Central memory CD8-positive, alpha-beta T cell (primary cell): ENCODE results near the gene NCR2.
A peak's percentile ranks its signal among the peaks of the same experiment; 100 is the strongest.

ENCODE experiments used
- ATAC-seq: fragments of 150-1000 bp; cut with Tn5 transposase; replicated peaks from 2 replicates; pipeline ENCODE4 v1.10.0; 2022; ENCODE audit warnings: mild to moderate bottlenecking, moderate FRiP score, moderate number of reproducible peaks; ENCODE audit not compliant: poor library complexity, severe bottlenecking; ENCODE audit errors: extremely low read depth
- DNase-seq, 2 donors: peaks; one replicate each; pipeline ENCODE4 v3.0.0; 2021; ENCODE audit warnings: low spot score in 2 of 2
- H3K27ac Mint-ChIP-seq: one replicate; pipeline ENCODE4 v1.8.0; 2022; ENCODE audit warnings: low read depth, mild to moderate bottlenecking, moderate library complexity, mixed read lengths
- H3K27me3 Mint-ChIP-seq: one replicate; pipeline ENCODE4 v1.8.0; 2022; ENCODE audit warnings: mixed read lengths
- H3K36me3 Mint-ChIP-seq: one replicate; pipeline ENCODE4 v1.8.0; 2022; ENCODE audit warnings: mild to moderate bottlenecking, moderate library complexity, mixed read lengths; ENCODE audit not compliant: insufficient read depth
- H3K4me1 Mint-ChIP-seq: one replicate; pipeline ENCODE4 v1.8.0; 2022; ENCODE audit warnings: mixed read lengths
- H3K4me3 Mint-ChIP-seq: one replicate; pipeline ENCODE4 v1.8.0; 2022; ENCODE audit warnings: mild to moderate bottlenecking, moderate library complexity, mixed read lengths
- H3K9me3 Mint-ChIP-seq: one replicate; pipeline ENCODE4 v1.8.0; 2022; ENCODE audit warnings: mixed read lengths

Gene NCR2

GRCh38 chr6:41334482-41335040 lies 847 bp upstream of the NCR2 start:
- DNase-seq = no peak
- Mint-ChIP-seq H3K4me3 (peak overlapping the region; percentile 61), H3K9me3 (no peaks in the 10 kb centered on the region), H3K36me3 (peaks cover 21% of the 10 kb centered on the region), H3K4me1 (peaks cover 63% of the 10 kb centered on the region), H3K27me3 (no peaks in the 10 kb centered on the region), H3K27ac (peak overlapping the region; percentile 96)
- no peak for ATAC-seq

GRCh38 chr6:41335943-41336342 lies 535 bp downstream of the NCR2 start:
- H3K36me3 Mint-ChIP-seq = peaks cover 21% of the 10 kb centered on the region
- peak overlapping the region; percentile 96 for H3K27ac Mint-ChIP-seq
- no peak overlapping the region for H3K4me3 Mint-ChIP-seq
- DNase-seq (no peak), ATAC-seq (no peak)
- no peaks in the 10 kb centered on the region for H3K9me3 Mint-ChIP-seq
- no peaks in the 10 kb centered on the region for H3K27me3 Mint-ChIP-seq
- peaks cover 59% of the 10 kb centered on the region for H3K4me1 Mint-ChIP-seq

- Mint-ChIP-seq H3K4me3 (no peak overlapping the region), H3K27me3 (no peaks in the 10 kb centered on the region), H3K9me3 (no peaks in the 10 kb centered on the region), H3K36me3 (peaks cover 21% of the 10 kb centered on the region), H3K4me1 (peaks cover 54% of the 10 kb centered on the region), H3K27ac (peak overlapping the region; percentile 96)
- no peak for DNase-seq
- ATAC-seq = no peak
Observed at GRCh38 chr6:41336824-41337223, 1.4 kb downstream of the NCR2 start.

- no peak for ATAC-seq
- Mint-ChIP-seq H3K27ac (no peak overlapping the region), H3K9me3 (no peaks in the 10 kb centered on the region), H3K4me3 (no peak overlapping the region), H3K27me3 (no peaks in the 10 kb centered on the region), H3K4me1 (peaks cover 49% of the 10 kb centered on the region), H3K36me3 (peaks cover 15% of the 10 kb centered on the region)
- no peak for DNase-seq
Observed at GRCh38 chr6:41337709-41338108, 2.3 kb downstream of the NCR2 start.

GRCh38 chr6:41338659-41339058 lies 3.3 kb downstream of the NCR2 start:
- Mint-ChIP-seq H3K9me3 (no peaks in the 10 kb centered on the region), H3K4me3 (no peak overlapping the region), H3K36me3 (peaks cover 13% of the 10 kb centered on the region), H3K4me1 (peaks cover 45% of the 10 kb centered on the region), H3K27me3 (no peaks in the 10 kb centered on the region), H3K27ac (no peak overlapping the region)
- DNase-seq (no peak), ATAC-seq (no peak)

- H3K4me3 Mint-ChIP-seq = no peak overlapping the region
- H3K4me1 Mint-ChIP-seq = peaks cover 42% of the 10 kb centered on the region
- no peaks in the 10 kb centered on the region for H3K9me3 Mint-ChIP-seq
- H3K36me3 Mint-ChIP-seq = peaks cover 4% of the 10 kb centered on the region
- no peak for DNase-seq
- no peak for ATAC-seq
- H3K27ac Mint-ChIP-seq = peak overlapping the region; percentile 41
- no peaks in the 10 kb centered on the region for H3K27me3 Mint-ChIP-seq
Observed at GRCh38 chr6:41341580-41341979, 6.2 kb downstream of the NCR2 start.

- H3K9me3 Mint-ChIP-seq = no peaks in the 10 kb centered on the region
- peaks cover 7% of the 10 kb centered on the region for H3K36me3 Mint-ChIP-seq
- H3K27ac Mint-ChIP-seq = peak overlapping the region; percentile 41
- ATAC-seq = no peak
- peaks cover 45% of the 10 kb centered on the region for H3K4me1 Mint-ChIP-seq
- no peak for DNase-seq
- no peaks in the 10 kb centered on the region for H3K27me3 Mint-ChIP-seq
- H3K4me3 Mint-ChIP-seq = no peak overlapping the region
Observed at GRCh38 chr6:41342241-41342640, 6.8 kb downstream of the NCR2 start.

- Mint-ChIP-seq H3K9me3 (no peaks in the 10 kb centered on the region), H3K36me3 (peaks cover 7% of the 10 kb centered on the region), H3K27ac (peak overlapping the region; percentile 95)
Observed at GRCh38 chr6:41343641-41344187, 8.3 kb downstream of the NCR2 start.

GRCh38 chr6:41344876-41345275 lies 9.5 kb downstream of the NCR2 start:
- no peaks in the 10 kb centered on the region for H3K9me3 Mint-ChIP-seq
- ATAC-seq (peak; percentile 100), DNase-seq (peak in 1 of 2 donors; percentile 45)
- peak overlapping the region; percentile 56 for H3K4me3 Mint-ChIP-seq
- peak overlapping the region; percentile 95 for H3K27ac Mint-ChIP-seq
- peaks cover 50% of the 10 kb centered on the region for H3K4me1 Mint-ChIP-seq
- H3K36me3 Mint-ChIP-seq = peaks cover 5% of the 10 kb centered on the region
- H3K27me3 Mint-ChIP-seq = peaks cover 8% of the 10 kb centered on the region

More at GRCh38 chr6:41343641-41344187, 8.3 kb downstream of the NCR2 start:
- Mint-ChIP-seq H3K4me3 (no peak overlapping the region), H3K27me3 (no peaks in the 10 kb centered on the region), H3K4me1 (peaks cover 50% of the 10 kb centered on the region)
- ATAC-seq = no peak
- DNase-seq = no peak

- Mint-ChIP-seq H3K4me1 (peaks cover 50% of the 10 kb centered on the region), H3K27ac (peak overlapping the region; percentile 95), H3K27me3 (peaks cover 19% of the 10 kb centered on the region), H3K4me3 (peak overlapping the region; percentile 56), H3K9me3 (no peaks in the 10 kb centered on the region), H3K36me3 (peaks cover 5% of the 10 kb centered on the region)
- DNase-seq = no peak
- ATAC-seq = no peak
Observed at GRCh38 chr6:41345901-41346300, 10.5 kb downstream of the NCR2 start.

- Mint-ChIP-seq H3K27ac (no peak overlapping the region), H3K9me3 (no peaks in the 10 kb centered on the region), H3K4me1 (peaks cover 50% of the 10 kb centered on the region), H3K27me3 (peaks cover 23% of the 10 kb centered on the region), H3K4me3 (peak overlapping the region; percentile 56), H3K36me3 (peaks cover 5% of the 10 kb centered on the region)
- ATAC-seq (no peak), DNase-seq (no peak)
Observed at GRCh38 chr6:41346441-41346840, 11.0 kb downstream of the NCR2 start.

GRCh38 chr6:41347378-41348050 lies 12.1 kb downstream of the NCR2 start:
- DNase-seq = no peak
- H3K27ac Mint-ChIP-seq = no peak overlapping the region

GRCh38 chr6:41348934-41349333 lies 13.5 kb downstream of the NCR2 start:
- H3K4me1 Mint-ChIP-seq = peaks cover 37% of the 10 kb centered on the region
- no peaks in the 10 kb centered on the region for H3K9me3 Mint-ChIP-seq
- H3K4me3 Mint-ChIP-seq = no peak overlapping the region
- DNase-seq = no peak
- no peak overlapping the region for H3K27ac Mint-ChIP-seq
- H3K27me3 Mint-ChIP-seq = peaks cover 33% of the 10 kb centered on the region
- ATAC-seq = no peak
- peaks cover 5% of the 10 kb centered on the region for H3K36me3 Mint-ChIP-seq

More at GRCh38 chr6:41347378-41348050, 12.1 kb downstream of the NCR2 start:
- Mint-ChIP-seq H3K36me3 (peaks cover 5% of the 10 kb centered on the region), H3K4me3 (no peak overlapping the region), H3K4me1 (peaks cover 42% of the 10 kb centered on the region), H3K27me3 (peaks cover 26% of the 10 kb centered on the region), H3K9me3 (no peaks in the 10 kb centered on the region)
- no peak for ATAC-seq
